ENCODE results near the gene EFNA1.
A peak's percentile ranks its signal among the peaks of the same experiment; 100 is the strongest.
"Not testable (repeated sequence)": the region's sequence is repeated elsewhere in the genome, so short reads cannot be mapped to it uniquely, and the experiment has no call there.

The EFNA1 gene

GRCh38 chr1:155091071-155092051 is 36.3 kb upstream of the EFNA1 start:
- FAIRE-seq: peak; percentile 49

DNA sequence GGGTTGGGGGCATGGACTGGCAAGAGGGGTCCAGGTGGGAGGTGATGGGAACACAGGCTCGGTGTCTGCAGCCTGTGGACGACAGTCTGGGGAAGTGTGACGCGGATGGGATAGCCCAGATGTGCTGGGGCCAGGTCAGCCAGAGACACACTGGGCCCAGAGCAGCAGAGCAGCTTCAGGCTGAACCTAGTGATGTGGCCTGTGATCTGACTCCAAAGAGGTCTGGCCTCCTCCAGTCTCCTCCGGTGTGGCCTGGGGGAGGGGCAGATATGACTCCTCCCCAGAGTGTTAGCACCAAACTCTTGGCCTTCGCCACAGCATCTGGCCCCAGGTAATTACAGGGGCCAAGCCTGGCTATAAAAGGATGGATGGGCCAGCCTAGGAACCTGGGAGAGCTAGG is 35.5 kb upstream of the EFNA1 start:
- DNase-seq (ENCODE audit: insufficient read length, low spot score) (no peak), FAIRE-seq (no peak)

More at GRCh38 chr1:155091071-155092051, 36.3 kb upstream of the EFNA1 start:
- peak; percentile 75 for DNase-seq (ENCODE audit: insufficient read length, low spot score)

- no peak for DNase-seq (ENCODE audit: insufficient read length, low spot score)
- no peak for FAIRE-seq
Measured at GRCh38 chr1:155092641-155093040, 35.0 kb upstream of the EFNA1 start.

- no peak for DNase-seq (ENCODE audit: insufficient read length, low spot score)
- no peak for FAIRE-seq
Measured at GRCh38 chr1:155093911-155094621, 33.6 kb upstream of the EFNA1 start.

- FAIRE-seq (no peak), DNase-seq (ENCODE audit: insufficient read length, low spot score) (no peak)
Measured at GRCh38 chr1:155094622-155094948, 33.1 kb upstream of the EFNA1 start.

GRCh38 chr1:155099331-155099730 is 28.3 kb upstream of the EFNA1 start:
- DNase-seq (ENCODE audit: insufficient read length, low spot score) (no peak), FAIRE-seq (no peak)

DNA sequence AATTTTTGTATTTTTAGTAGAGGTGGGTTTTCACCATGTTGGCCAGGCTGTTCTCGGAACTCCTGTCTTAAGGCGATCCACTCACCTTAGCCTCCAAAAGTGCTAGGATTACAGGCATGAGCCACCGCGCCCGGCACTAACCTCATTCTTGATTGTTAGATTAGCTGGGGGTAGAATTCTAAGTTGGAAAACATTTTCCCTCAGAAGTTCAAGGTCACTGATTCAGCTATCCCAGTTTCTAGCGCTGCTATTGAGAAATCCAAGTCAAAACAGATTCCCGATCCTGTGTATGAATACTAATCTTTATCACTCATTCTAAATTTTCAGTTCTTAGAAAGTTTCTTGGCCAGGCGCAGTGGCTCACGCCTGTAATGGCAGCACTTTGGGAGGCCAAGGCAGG is 24.4 kb upstream of the EFNA1 start:
- DNase-seq (ENCODE audit: insufficient read length, low spot score) (no peak), FAIRE-seq (no peak)

DNA sequence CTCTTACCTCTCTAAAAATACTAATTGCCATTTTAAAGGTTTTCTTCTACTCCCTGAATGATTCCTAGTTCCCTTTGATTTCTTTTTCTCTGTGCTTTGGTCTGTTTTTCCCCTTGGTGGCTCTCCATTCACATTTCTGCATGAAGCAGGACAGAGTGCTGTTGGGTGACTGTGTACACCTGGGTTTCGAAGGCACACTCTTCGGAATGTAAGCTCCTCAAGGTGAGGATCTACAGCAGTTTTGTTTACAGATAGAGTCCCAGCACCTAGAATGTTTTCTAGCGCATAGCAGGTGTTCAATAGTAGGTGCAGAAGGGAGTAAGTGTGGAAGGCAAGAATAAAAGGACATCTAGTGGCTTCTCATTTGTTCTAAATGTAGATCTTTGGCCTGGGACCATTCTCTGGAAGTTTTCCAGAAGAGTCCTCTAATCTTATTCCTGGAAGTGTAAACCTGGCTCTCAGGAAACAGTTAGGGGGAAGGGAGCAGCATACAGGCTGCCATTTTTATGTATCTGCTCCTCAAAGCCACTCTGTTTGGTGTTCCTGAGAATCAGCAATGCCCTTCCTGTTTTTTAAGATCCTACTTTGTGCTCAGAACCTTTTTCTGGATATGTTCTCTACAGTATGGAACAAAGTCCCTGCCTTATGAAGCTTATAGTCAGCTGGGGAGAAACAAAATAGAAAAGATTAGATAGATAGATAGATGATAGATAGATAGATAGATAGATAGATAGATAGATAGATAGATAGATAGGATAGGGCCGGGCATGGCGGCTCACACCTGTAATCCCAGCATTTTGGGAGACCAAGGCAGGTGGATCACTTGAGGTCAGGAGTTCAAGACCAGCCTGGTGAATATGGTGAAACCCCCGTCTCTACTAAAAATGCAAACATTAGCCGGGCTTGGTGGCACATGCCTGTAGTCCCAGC is 22.8 kb upstream of the EFNA1 start:
- FAIRE-seq: no peak
- no peak for DNase-seq (ENCODE audit: insufficient read length, low spot score)

DNA sequence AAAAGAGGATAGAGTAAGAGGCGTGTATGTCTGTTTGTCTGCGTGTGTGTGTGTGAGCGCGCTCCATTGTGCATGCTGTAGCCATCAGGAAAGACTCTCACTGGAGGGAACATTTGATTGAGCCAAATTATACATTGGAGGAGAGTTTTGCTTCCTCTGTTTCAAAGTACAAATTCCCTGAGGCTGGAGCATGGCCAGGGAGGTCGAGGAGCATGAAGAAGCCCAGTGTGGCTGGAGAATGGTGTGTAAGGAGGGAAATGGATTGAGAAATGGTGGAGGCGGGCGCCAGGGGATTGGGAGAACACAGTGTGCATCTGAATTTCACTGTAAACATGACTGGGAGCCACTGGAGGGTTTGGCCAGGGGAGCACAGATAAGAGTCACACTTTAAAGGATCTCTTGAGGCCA is 22.1 kb upstream of the EFNA1 start:
- DNase-seq (ENCODE audit: insufficient read length, low spot score): no peak
- no peak for FAIRE-seq

GRCh38 chr1:155106862-155107261 is 20.8 kb upstream of the EFNA1 start:
- DNase-seq (ENCODE audit: insufficient read length, low spot score): no peak

DNA sequence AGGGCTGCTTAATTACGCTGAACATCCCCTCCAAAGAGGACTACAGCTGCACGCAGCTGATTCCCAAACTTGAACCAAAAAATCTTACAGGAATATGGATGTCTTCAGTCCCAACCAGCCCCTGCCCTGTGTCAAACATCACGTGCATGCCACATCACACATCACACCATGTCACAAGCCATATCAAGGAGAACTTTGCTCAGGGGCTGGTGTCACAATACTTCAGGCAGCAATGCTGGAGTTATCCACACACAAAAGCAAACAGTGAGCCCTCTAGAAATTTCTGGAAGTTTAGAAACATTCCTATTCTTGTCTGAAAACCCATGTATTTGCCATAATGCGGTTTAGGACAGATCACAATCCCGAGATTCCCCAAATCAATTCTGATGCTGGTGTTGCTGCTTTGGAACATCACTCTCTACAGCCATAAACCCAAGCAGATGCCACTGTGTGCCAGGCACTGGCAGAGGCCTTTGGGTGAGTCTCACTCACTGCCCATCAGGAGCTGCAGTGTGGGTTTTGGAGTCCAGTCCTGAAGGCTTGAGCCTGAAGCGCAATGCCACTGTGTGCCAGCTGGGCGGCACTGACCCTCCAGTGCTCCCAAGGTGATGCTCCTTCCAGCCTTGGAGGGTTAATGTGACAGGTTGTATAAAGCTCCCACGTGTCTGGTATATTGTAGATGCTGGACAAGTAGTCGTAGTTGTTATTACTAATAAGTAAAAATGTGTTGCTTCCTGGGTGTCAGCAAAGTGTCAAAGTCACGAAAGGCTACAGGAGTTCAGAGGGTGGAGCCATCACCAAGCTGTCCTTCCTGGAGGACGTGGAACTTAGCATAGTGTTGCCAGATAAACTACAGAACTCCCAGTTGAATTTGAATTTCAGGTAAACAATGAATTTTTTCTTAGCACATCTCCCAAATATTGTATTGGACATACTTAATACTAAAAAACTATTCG is 20.1 kb upstream of the EFNA1 start:
- DNase-seq (ENCODE audit: insufficient read length, low spot score) (no peak), FAIRE-seq (no peak)

More at GRCh38 chr1:155106862-155107261, 20.8 kb upstream of the EFNA1 start:
- FAIRE-seq: no peak

GRCh38 chr1:155108296-155108695 is 19.4 kb upstream of the EFNA1 start:
- no peak for DNase-seq (ENCODE audit: insufficient read length, low spot score)
- no peak for FAIRE-seq

DNA sequence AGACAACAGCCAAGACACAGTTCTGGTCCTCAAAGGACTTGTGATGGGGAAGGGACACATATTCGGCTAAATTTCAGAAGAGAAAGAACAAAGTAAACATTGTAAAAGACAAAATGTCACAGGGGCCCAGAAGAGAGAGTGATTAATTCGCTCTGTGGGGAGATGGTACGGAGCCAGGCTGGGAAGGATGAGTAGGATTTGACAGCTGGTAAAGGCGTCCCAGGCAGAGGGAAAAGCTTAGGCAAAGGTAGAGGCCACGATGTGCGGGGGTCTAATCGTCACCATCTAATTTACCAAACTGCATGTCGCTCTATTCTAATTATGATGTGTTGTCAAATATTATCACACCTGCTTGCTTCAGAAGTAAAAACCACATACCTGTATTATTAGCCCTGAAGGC is 17.3 kb upstream of the EFNA1 start:
- DNase-seq (ENCODE audit: insufficient read length, low spot score) (no peak), FAIRE-seq (no peak)

GRCh38 chr1:155110826-155111225 is 16.9 kb upstream of the EFNA1 start:
- no peak for FAIRE-seq

DNA sequence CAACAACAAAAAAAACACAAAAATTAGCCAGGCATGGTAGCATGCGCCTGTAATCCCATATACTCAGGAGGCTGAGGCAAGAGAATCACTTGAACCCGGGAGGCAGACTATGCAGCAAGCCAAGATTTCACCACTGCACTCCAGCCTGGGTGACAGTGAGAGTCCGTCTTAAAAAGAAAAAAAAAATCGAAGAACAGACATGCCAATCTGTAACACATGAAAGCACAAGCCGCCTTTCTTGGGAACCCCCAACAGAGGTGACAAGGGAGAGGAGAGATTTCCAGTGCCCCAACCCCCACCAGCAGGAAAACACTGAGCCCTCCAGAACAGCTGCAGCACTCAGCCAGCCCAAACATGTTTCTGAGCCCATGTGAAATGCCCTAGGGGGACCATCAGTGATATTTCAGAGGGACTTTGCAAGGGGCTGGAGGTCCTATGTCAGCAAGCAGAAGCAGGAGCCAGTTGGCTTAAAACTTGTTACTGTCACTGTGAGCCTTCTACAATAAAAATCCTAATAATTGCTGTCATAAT is 14.2 kb upstream of the EFNA1 start:
- DNase-seq (ENCODE audit: insufficient read length, low spot score) (no peak), FAIRE-seq (no peak)

More at GRCh38 chr1:155110826-155111225, 16.9 kb upstream of the EFNA1 start:
- DNase-seq (ENCODE audit: insufficient read length, low spot score): no peak

- FAIRE-seq: no peak
- DNase-seq (ENCODE audit: insufficient read length, low spot score): no peak
Measured at GRCh38 chr1:155116113-155116764, 11.4 kb upstream of the EFNA1 start.

- FAIRE-seq (no peak), DNase-seq (ENCODE audit: insufficient read length, low spot score) (no peak)
Measured at GRCh38 chr1:155117610-155118009, 10.1 kb upstream of the EFNA1 start.

DNA sequence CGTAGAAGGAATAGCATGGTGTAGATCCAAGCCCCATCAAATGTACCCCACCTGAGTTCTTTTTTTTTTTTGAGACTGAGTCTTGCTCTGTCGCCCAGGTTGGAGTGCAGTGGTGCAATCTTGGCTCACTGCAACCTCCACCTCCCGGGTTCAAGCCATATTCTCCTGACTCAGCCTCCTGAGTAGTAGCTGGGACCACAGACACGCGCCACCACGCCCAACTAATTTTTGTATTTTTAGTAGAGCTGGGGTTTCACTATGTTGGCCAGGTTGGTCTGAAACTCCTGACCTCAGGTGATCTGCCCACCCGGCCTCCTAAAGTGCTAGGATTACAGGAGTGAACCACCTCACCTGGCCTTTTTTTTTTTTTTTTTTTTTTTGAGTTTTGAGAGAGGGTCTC is 9.6 kb upstream of the EFNA1 start:
- FAIRE-seq: not testable (repeated sequence)

DNA sequence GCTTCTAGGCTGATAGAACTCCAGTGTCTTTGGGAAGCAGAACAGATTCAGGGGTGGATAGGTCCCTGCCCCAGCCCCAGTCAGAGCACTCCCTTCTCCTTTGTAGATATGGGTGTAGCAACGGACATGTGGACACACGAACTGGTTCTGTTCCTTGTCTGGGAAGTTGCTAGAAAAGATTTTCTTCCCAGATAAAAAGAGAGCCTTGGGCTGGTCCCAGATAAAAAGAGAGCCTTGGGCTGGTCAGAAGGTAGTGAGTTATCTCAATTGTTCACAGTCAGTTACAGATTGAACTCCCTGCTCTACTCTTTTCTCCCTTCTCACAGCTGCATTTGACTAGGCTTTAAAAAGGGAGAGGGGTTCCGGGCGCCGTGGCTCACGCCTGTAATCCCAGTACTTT is 7.4 kb upstream of the EFNA1 start:
- FAIRE-seq (no peak), DNase-seq (ENCODE audit: insufficient read length, low spot score) (no peak)

More for the DNA sequence above, 9.6 kb upstream of the EFNA1 start:
- DNase-seq (ENCODE audit: insufficient read length, low spot score): not testable (repeated sequence)
